ENCODE data around the gene RASSF4. TPM values are rescaled to one million over a fixed set of nuclear protein-coding genes. Genes with fewer than 3 reads are reported as not detected.

RASSF4 gene
- total RNA-seq (2022; extraction: Qiagen RNA extraction; ENCODE audit: low read depth) = 1.8 to 3.0 TPM (median 1.9 TPM) in 5 replicates

GRCh38 chr10:44959247-44960087, at the start of gene RASSF4:
TSS of gene RASSF4 (plus strand) at chr10:44959802. CDS start at chr10:44970203, 10,401 bp downstream.

GRCh38 chr10:44911081-44911540, 48.5 kb upstream of the RASSF4 start, which contains the start of gene TMEM72:
TSS of gene TMEM72 (plus strand) at chr10:44911337. CDS start at chr10:44911513, 176 bp downstream.

GRCh38 chr10:44978570-44979280, 19.1 kb downstream of the RASSF4 start, which contains the start of gene DEPP1:
TSS of gene DEPP1 (minus strand) at chr10:44978809. CDS start at chr10:44978030, 779 bp downstream.

GRCh38 chr10:45000752-45001380, 41.3 kb downstream of the RASSF4 start, which contains the start of gene ZNF22:
TSS of gene ZNF22 (plus strand) at chr10:45000923. CDS start at chr10:45003369, 2,446 bp downstream.

Other genes starting within 250 kb of the RASSF4 start
- gene TMEM72, start 48.5 kb upstream of the RASSF4 start, total RNA-seq (2022; extraction: Qiagen RNA extraction; ENCODE audit: low read depth) = not detected in 5 replicates
- 0.94 to 2.0 TPM (median 1.4 TPM) in 5 replicates for gene DEPP1, start 19.0 kb downstream of the RASSF4 start, total RNA-seq (2022; extraction: Qiagen RNA extraction; ENCODE audit: low read depth)
- gene ZNF22, start 41.1 kb downstream of the RASSF4 start, total RNA-seq (2022; extraction: Qiagen RNA extraction; ENCODE audit: low read depth) = 3.9 to 8.2 TPM (median 5.9 TPM) in 5 replicates

Measured in A549 treated with ZK216348 at 1 μM for 4 hours (cell line).